H9 (cell line): ENCODE results near the gene MT1F. TPM values are rescaled to one million over a fixed set of nuclear protein-coding genes. Genes with fewer than 3 reads are reported as not detected.
A peak's percentile ranks its signal among the peaks of the same experiment; 100 is the strongest.

Experiments used
- DNase-seq: peaks from one replicate; pipeline ENCODE4 v3.0.0-alpha.2; 2017
- H2AFZ ChIP-seq: one replicate; pipeline ENCODE4 v1.6.1; 2013; ENCODE audit warnings: mild to moderate bottlenecking, low read length, control low read depth, moderate library complexity
- H2AK5ac ChIP-seq: 2 replicates; pipeline ENCODE4 v1.6.1; 2013; ENCODE audit warnings: low read length, control low read depth, mixed read lengths; ENCODE audit not compliant: insufficient read length
- H2BK120ac ChIP-seq: one replicate; pipeline ENCODE4 v1.6.1; 2013; ENCODE audit warnings: low read depth, mild to moderate bottlenecking, low read length, control low read depth, inconsistent platforms; ENCODE audit not compliant: poor library complexity, severe bottlenecking
- H2BK12ac ChIP-seq: 2 replicates; pipeline ENCODE4 v1.6.1; 2013; ENCODE audit warnings: low read length, control low read depth, mixed read lengths, low read depth; ENCODE audit not compliant: insufficient read length
- H2BK15ac ChIP-seq: 2 replicates; pipeline ENCODE4 v1.6.1; 2013; ENCODE audit warnings: low read depth, low read length, control low read depth
- H2BK20ac ChIP-seq: one replicate; pipeline ENCODE4 v1.6.1; 2013; ENCODE audit warnings: low read depth, mild to moderate bottlenecking, low read length, control low read depth, inconsistent platforms; ENCODE audit not compliant: poor library complexity, severe bottlenecking
- H2BK5ac ChIP-seq: 2 replicates; pipeline ENCODE4 v1.6.1; 2013; ENCODE audit warnings: low read length, control low read depth, mixed read lengths; ENCODE audit not compliant: insufficient read length
- H3K14ac ChIP-seq: 2 replicates; pipeline ENCODE4 v1.6.1; 2013; ENCODE audit warnings: low read length, control low read depth; ENCODE audit not compliant: insufficient read depth
- H3K18ac ChIP-seq: 2 replicates; pipeline ENCODE4 v1.6.1; 2013; ENCODE audit warnings: low read depth, mild to moderate bottlenecking, mixed read lengths, low read length, control low read depth; ENCODE audit not compliant: insufficient read length
- H3K23ac ChIP-seq: 2 replicates; pipeline ENCODE4 v1.6.1; 2013; ENCODE audit warnings: low read length, control low read depth, mixed read lengths, low read depth; ENCODE audit not compliant: insufficient read length
- H3K23me2 ChIP-seq: 2 replicates; pipeline ENCODE4 v1.6.1; 2013; ENCODE audit warnings: low read depth, mild to moderate bottlenecking, mixed read lengths, low read length, control low read depth; ENCODE audit not compliant: insufficient read length, poor library complexity, severe bottlenecking
- H3K27ac ChIP-seq: 2 replicates; pipeline ENCODE4 v1.5.1; 2013; ENCODE audit warnings: low read length, control low read depth, mixed read lengths, low read depth; ENCODE audit not compliant: insufficient read length
- H3K27me3 ChIP-seq: 2 replicates; pipeline ENCODE4 v1.6.1; 2013; ENCODE audit warnings: low read length, control low read depth, inconsistent platforms; ENCODE audit not compliant: insufficient read depth
- H3K4ac ChIP-seq: 2 replicates; pipeline ENCODE4 v1.6.1; 2013; ENCODE audit warnings: low read depth, mild to moderate bottlenecking, control low read depth, inconsistent platforms, low read length, moderate library complexity
- H3K4me1 ChIP-seq: 2 replicates; pipeline ENCODE4 v1.6.1; 2013; ENCODE audit warnings: low read length, control low read depth, inconsistent platforms; ENCODE audit not compliant: insufficient read depth
- H3K4me2 ChIP-seq: 2 replicates; pipeline ENCODE4 v1.6.1; 2013; ENCODE audit warnings: low read length, control low read depth, mixed read lengths; ENCODE audit not compliant: insufficient read length, insufficient read depth
- H3K56ac ChIP-seq: 2 replicates; pipeline ENCODE4 v1.6.1; 2013; ENCODE audit warnings: low read depth, mild to moderate bottlenecking, mixed read lengths, low read length, control low read depth; ENCODE audit not compliant: insufficient read length
- H3K79me1 ChIP-seq: 2 replicates; pipeline ENCODE4 v1.6.1; 2013; ENCODE audit warnings: low read depth, mild to moderate bottlenecking, moderate library complexity, low read length, control low read depth, inconsistent platforms; ENCODE audit not compliant: insufficient read depth, poor library complexity, severe bottlenecking
- H3K79me2 ChIP-seq: 2 replicates; pipeline ENCODE4 v1.6.1; 2013; ENCODE audit warnings: low read length, control low read depth, inconsistent platforms; ENCODE audit not compliant: insufficient read depth
- H3K9ac ChIP-seq: 2 replicates; pipeline ENCODE4 v1.6.1; 2013; ENCODE audit warnings: low read length, control low read depth, mixed read lengths; ENCODE audit not compliant: insufficient read length; ENCODE audit errors: extremely low read depth
- H3K9me3 ChIP-seq: one replicate; pipeline ENCODE4 v1.6.1; 2013; ENCODE audit warnings: low read depth, low read length, inconsistent platforms; ENCODE audit not compliant: control insufficient read depth
- H3T11ph ChIP-seq: one replicate; pipeline ENCODE4 v1.6.1; 2013; ENCODE audit warnings: mild to moderate bottlenecking, low read length, control low read depth, inconsistent platforms
- H4K20me1 ChIP-seq: one replicate; pipeline ENCODE4 v1.6.1; 2013; ENCODE audit not compliant: control insufficient read depth, insufficient read length, insufficient read depth
- H4K5ac ChIP-seq: 2 replicates; pipeline ENCODE4 v1.6.1; 2013; ENCODE audit warnings: low read depth, mild to moderate bottlenecking, mixed read lengths, low read length, control low read depth; ENCODE audit not compliant: insufficient read length
- H4K8ac ChIP-seq: replicated peaks from 2 replicates; pipeline ENCODE4 v1.6.1; 2013; ENCODE audit warnings: low read length, control low read depth, mixed read lengths, low read depth; ENCODE audit not compliant: insufficient read length
- H4K91ac ChIP-seq: 2 replicates; pipeline ENCODE4 v1.6.1; 2013; ENCODE audit warnings: low read depth, mild to moderate bottlenecking, moderate library complexity, mixed read lengths, low read length, control low read depth; ENCODE audit not compliant: insufficient read length
- H3K27ac Mint-ChIP-seq, 3 experiments: 2 replicates in 2 of 3; 3 replicates in 1 of 3; pipeline ENCODE4 v1.8.0; 2020 to 2021; ENCODE audit warnings: mixed read lengths in 3 of 3, mild to moderate bottlenecking in 1 of 3, moderate library complexity in 1 of 3
- H3K27me3 Mint-ChIP-seq: 2 replicates; pipeline ENCODE4 v1.8.0; 2021; ENCODE audit warnings: low read depth, mild to moderate bottlenecking, moderate library complexity, mixed read lengths
- H3K36me3 Mint-ChIP-seq, 3 experiments: 2 replicates in 2 of 3; 3 replicates in 1 of 3; pipeline ENCODE4 v1.8.0; 2020 to 2021; ENCODE audit warnings: low read depth in 3 of 3, mixed read lengths in 3 of 3; ENCODE audit not compliant: insufficient read depth in 1 of 3
- H3K4me1 Mint-ChIP-seq, 2 experiments: 2 replicates each; pipeline ENCODE4 v1.8.0; 2020; ENCODE audit warnings: mixed read lengths in 2 of 2
- H3K4me3 Mint-ChIP-seq, 2 experiments: 2 replicates in 1 of 2; 3 replicates in 1 of 2; pipeline ENCODE4 v1.8.0; 2020 to 2021; ENCODE audit warnings: mild to moderate bottlenecking in 2 of 2, mixed read lengths in 2 of 2, moderate library complexity in 1 of 2
- H3K9me3 Mint-ChIP-seq, 2 experiments: 2 replicates in 1 of 2; 3 replicates in 1 of 2; pipeline ENCODE4 v1.8.0; 2020; ENCODE audit warnings: mild to moderate bottlenecking in 2 of 2, mixed read lengths in 2 of 2, moderate library complexity in 1 of 2
- CTCF ChIP-seq: fragments of 200-600 bp; sonication (generic); conservative IDR thresholded peaks from 3 replicates; pipeline ENCODE4 v1.8.0; 2021; ENCODE audit warnings: antibody characterized with exemption, mild to moderate bottlenecking
- WGBS: extraction: QIAGEN DNeasy Blood & Tissue Kit; methylation state at CpG from one replicate; pipeline ENCODE4 v1.1.7; 2013; ENCODE audit warnings: missing lambda C conversion rate, low lambda C conversion rate, mixed read lengths; ENCODE audit not compliant: insufficient read length; ENCODE audit errors: extremely low coverage; 5-methylcytosine and 5-hydroxymethylcytosine counted together
- total RNA-seq: library from RNA; stranded (reverse); gene quantifications from 2 replicates; pipeline ENCODE4 v1.2.1, GENCODE V29; 2021

MT1F gene
- total RNA-seq, 1 experiment from 2014 or later = 26.1 TPM

- no peak overlapping the region for H3K9ac ChIP-seq
- no peak overlapping the region for H2BK12ac ChIP-seq
- Mint-ChIP-seq H3K36me3 (no peaks in the 10 kb centered on the region; a peak in 2 of 7 replicates), H3K27me3 (peaks cover 4% of the 10 kb centered on the region), H3K27ac (peak overlapping the region in 1 of 3 experiments; percentile 49; a peak in 1 of 7 replicates), H3K4me1 (peaks cover 3 to 11% of the 10 kb centered on the region in 2 experiments), H3K9me3 (peaks cover 2% of the 10 kb centered on the region in 2 experiments; a peak in 3 of 5 replicates), H3K4me3 (no peak overlapping the region)
- H3K9me3 ChIP-seq = no peaks in the 10 kb centered on the region
- H3K4ac ChIP-seq = no peak overlapping the region
- H3K56ac ChIP-seq = no peak overlapping the region
- TF ChIP-seq CTCF = no peak
- H4K91ac ChIP-seq = no peak overlapping the region
- DNase-seq = peak; percentile 66
- H2BK15ac ChIP-seq = no peak overlapping the region
- H3K18ac ChIP-seq = no peak overlapping the region
- no peak overlapping the region for H3K14ac ChIP-seq
- H3K23me2 ChIP-seq = no peaks in the 10 kb centered on the region
- H2BK120ac ChIP-seq = no peak overlapping the region
- H2AFZ ChIP-seq = no peak overlapping the region
- H4K8ac ChIP-seq = no peak overlapping the region
- no peaks in the 10 kb centered on the region for H3K4me1 ChIP-seq
- H2BK20ac ChIP-seq = no peak overlapping the region
- no peak overlapping the region for H2AK5ac ChIP-seq
- H3K23ac ChIP-seq = no peak overlapping the region
- H2BK5ac ChIP-seq = no peak overlapping the region
- no peak overlapping the region for H4K5ac ChIP-seq
- WGBS = no CpG with 5 or more reads among the region's 4 CpGs
- H3K79me2 ChIP-seq = no peaks in the 10 kb centered on the region
- no peaks in the 10 kb centered on the region for H3K79me1 ChIP-seq
- no peak overlapping the region for H3K4me2 ChIP-seq
- no peak overlapping the region for H3T11ph ChIP-seq
- H4K20me1 ChIP-seq = no peaks in the 10 kb centered on the region
- H3K27ac ChIP-seq = no peak overlapping the region
- H3K27me3 ChIP-seq = no peaks in the 10 kb centered on the region
These were observed 34.1 kb downstream of the MT1F start for GRCh38 chr16:56691885-56692284.
